GM21723 (cell line): Measurements from ENCODE around the gene MRPL38.

Experiments
- ATAC-seq: cut with Tn5 transposase; IDR thresholded peaks from one replicate; pipeline ENCODE4 v1.9.1; 2021; ENCODE audit warnings: mild to moderate bottlenecking, moderate library complexity; ENCODE audit not compliant: unreplicated experiment

The MRPL38 gene

GRCh38 chr17:75920045-75920560 is 15.4 kb upstream of the MRPL38 start:
- ATAC-seq: no peak

GRCh38 chr17:75919611-75920010 is 14.9 kb upstream of the MRPL38 start:
- ATAC-seq: no peak

GRCh38 chr17:75917917-75918445 is 13.3 kb upstream of the MRPL38 start:
- no peak for ATAC-seq

- ATAC-seq: no peak
These were observed 12.6 kb upstream of the MRPL38 start for GRCh38 chr17:75917141-75917916.

- no peak for ATAC-seq
These were observed 10.6 kb upstream of the MRPL38 start for GRCh38 chr17:75915268-75915667.

- ATAC-seq: no peak
These were observed 10.1 kb upstream of the MRPL38 start for GRCh38 chr17:75914643-75915267.

- ATAC-seq: no peak
These were observed 9.0 kb upstream of the MRPL38 start for GRCh38 chr17:75913537-75914210.

GRCh38 chr17:75910699-75911098 is 6.0 kb upstream of the MRPL38 start:
- ATAC-seq: no peak

- ATAC-seq: no peak
These were observed 5.2 kb upstream of the MRPL38 start for GRCh38 chr17:75909812-75910274.

- ATAC-seq: no peak
These were observed 4.5 kb upstream of the MRPL38 start for GRCh38 chr17:75909051-75909811.

- no peak for ATAC-seq
These were observed 3.5 kb upstream of the MRPL38 start for GRCh38 chr17:75908201-75908600.

GRCh38 chr17:75906143-75906884 is 1.6 kb upstream of the MRPL38 start:
- no peak for ATAC-seq

GRCh38 chr17:75902406-75902805 is 2.3 kb downstream of the MRPL38 start:
- no peak for ATAC-seq

GRCh38 chr17:75901727-75902126 is 3.0 kb downstream of the MRPL38 start:
- no peak for ATAC-seq

- ATAC-seq: no peak
These were observed 3.8 kb downstream of the MRPL38 start for GRCh38 chr17:75900691-75901533.

- ATAC-seq: no peak
These were observed 4.8 kb downstream of the MRPL38 start for GRCh38 chr17:75899767-75900468.

- ATAC-seq: no peak
These were observed 5.3 kb downstream of the MRPL38 start for GRCh38 chr17:75899353-75899752.

- ATAC-seq: no peak
These were observed 5.9 kb downstream of the MRPL38 start for GRCh38 chr17:75898791-75899190.
